Spleen (tissue), 11 donors: ENCODE measurements around the gene RAD51B. TPM values are rescaled to one million over a fixed set of nuclear protein-coding genes. Genes with fewer than 3 reads are reported as not detected.

ENCODE experiments used
- DNase-seq: peaks from one replicate; pipeline ENCODE4 v3.0.0-alpha.2; 2020
- H3K27ac ChIP-seq, 8 donors: fragments of 200-600 bp; sonication (generic) in 7 of 8; 1 replicate in 4 of 8; 2 replicates in 4 of 8; pipeline versions ENCODE4 v1.5.0 to v1.8.0; 2016 to 2021; ENCODE audit warnings: inconsistent platforms in 4 of 8, mild to moderate bottlenecking in 4 of 8, moderate library complexity in 1 of 8
- H3K27me3 ChIP-seq, 7 donors: fragments of 200-600 bp; sonication (generic) in 6 of 7; replicated peaks in 1 of 7; 1 replicate in 4 of 7; 2 replicates in 3 of 7; pipeline versions ENCODE4 v1.5.0 to v1.8.0; 2016 to 2021; ENCODE audit warnings: inconsistent platforms in 3 of 7, mild to moderate bottlenecking in 1 of 7
- H3K36me3 ChIP-seq, 6 donors: fragments of 200-600 bp; sonication (generic) in 5 of 6; 1 replicate in 4 of 6; 2 replicates in 2 of 6; pipeline versions ENCODE4 v1.5.0 to v1.8.0; 2016 to 2021; ENCODE audit warnings: inconsistent platforms in 2 of 6
- H3K4me1 ChIP-seq, 6 donors: fragments of 200-600 bp; sonication (generic) in 5 of 6; 1 replicate in 3 of 6; 2 replicates in 3 of 6; pipeline versions ENCODE4 v1.5.0 to v1.8.0; 2016 to 2021; ENCODE audit warnings: inconsistent platforms in 3 of 6
- H3K4me3 ChIP-seq, 8 donors: fragments of 200-600 bp; sonication (generic) in 7 of 8; 1 replicate in 4 of 8; 2 replicates in 4 of 8; pipeline versions ENCODE4 v1.5.0 to v1.8.0; 2016 to 2021; ENCODE audit warnings: inconsistent platforms in 4 of 8, mild to moderate bottlenecking in 4 of 8, moderate library complexity in 2 of 8
- H3K9me3 ChIP-seq, 8 donors: fragments of 200-600 bp; sonication (generic) in 7 of 8; 1 replicate in 4 of 8; 2 replicates in 4 of 8; pipeline versions ENCODE4 v1.5.0 to v1.8.0; 2016 to 2021; ENCODE audit warnings: inconsistent platforms in 4 of 8
- POLR2A ChIP-seq, 3 donors: fragments of 450-650 bp; IDR thresholded peaks; one replicate each; pipeline ENCODE4 v1.5.1; 2017; ENCODE audit warnings: antibody characterized with exemption in 3 of 3, mild to moderate bottlenecking in 1 of 3
- POLR2AphosphoS5 ChIP-seq, 3 donors: sonication (generic); formaldehyde crosslinking; IDR thresholded peaks; one replicate each; pipeline ENCODE4 v1.5.1; 2017; ENCODE audit warnings: antibody characterized with exemption in 3 of 3
- WGBS, 5 donors: extraction: QIAGEN DNeasy Blood & Tissue Kit in 3 of 5; methylation state at CpG; one replicate each; pipeline versions ENCODE4 v1.1.5 to v1.1.7; 2013 to 2018; 5-methylcytosine and 5-hydroxymethylcytosine counted together
- intact Hi-C: fragments of 100-400 bp; cut with DNase I; formaldehyde crosslinking; loops from one replicate; pipeline ENCODE4 v1.15.0; 2023; ENCODE audit warnings: low total_unique reads
- polyA plus RNA-seq, 3 donors: library from polyadenylated mRNA; stranded (reverse); fragments of 200-250 nt; gene quantifications; one replicate each; pipeline ENCODE4 v1.2.1, GENCODE V29; 2013
- total RNA-seq, 7 donors: library from RNA; depleted of rRNA in 3 of 7; stranded (reverse); fragments of >200 nt in 3 of 7; fragmentation: NEBNext Ultra II Directional in 4 of 7; extraction: Animal tissue kit (Norgen Biotek cat#: 25700) in 4 of 7; gene quantifications; one replicate each; pipeline versions ENCODE4 v1.1.0 to v1.2.1, GENCODE V29; 2016 to 2021
- TF ChIP-seq, protein P1 (sequence below), 11 experiments: fragments of 200-600 bp in 7 of 11; fragments of 450-650 bp in 4 of 11; sonication (generic) in 4 of 11; IDR thresholded peaks in 8 of 11; conservative IDR thresholded peaks in 3 of 11; 1 replicate in 7 of 11; 2 replicates in 4 of 11; pipeline versions ENCODE4 v1.4.0 to v1.8.0; 2016 to 2021; ENCODE audit warnings: antibody characterized with exemption in 11 of 11, inconsistent platforms in 4 of 11, mild to moderate bottlenecking in 1 of 11
- donor health status: healthy with polysubstance abuse.
- donor health status: DM: no; HTN: no; CAD: no; lungs with moderate emphysema.
- donor health status: DM: no; HTN: no; CAD: no.
- donor health status: Bipolar disorder and iron deficiency.
- donor health status: healthy.
- donor health status: DM: no; HTN: no; CAD: no.
- donor health status: DM: yes; HTN: yes; CAD: no.

Gene RAD51B
- total and polyA plus RNA-seq, 10 donors, result 4.2 to 43.7 (median 29.8) TPM

DNA sequence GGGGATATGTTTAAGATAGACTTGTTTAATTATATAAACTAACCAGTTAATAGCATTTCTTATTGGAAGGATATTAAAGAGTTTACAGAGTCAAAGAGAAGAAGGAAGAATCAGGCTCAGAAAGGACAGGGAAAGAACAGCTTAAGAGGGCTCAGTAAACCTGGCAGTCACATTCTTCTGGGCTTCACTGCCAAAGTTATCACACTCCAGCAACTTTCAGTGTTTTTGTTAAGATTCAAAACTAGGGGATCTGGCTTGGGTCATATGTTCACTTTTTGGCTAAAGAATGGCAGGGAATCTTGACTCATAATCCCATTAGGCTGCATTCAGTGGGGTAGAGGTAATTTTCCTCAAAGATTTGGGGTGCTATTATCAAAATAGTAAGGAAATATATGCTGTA, 312.3 kb downstream of the RAD51B start:
- H3K27me3 ChIP-seq, result no peaks in the 10 kb centered on the region
- no peaks in the 10 kb centered on the region for H3K9me3 ChIP-seq
- H3K36me3 ChIP-seq, result no peaks in the 10 kb centered on the region
- no peak overlapping the region for H3K4me3 ChIP-seq
- TF ChIP-seq, protein P1, sequence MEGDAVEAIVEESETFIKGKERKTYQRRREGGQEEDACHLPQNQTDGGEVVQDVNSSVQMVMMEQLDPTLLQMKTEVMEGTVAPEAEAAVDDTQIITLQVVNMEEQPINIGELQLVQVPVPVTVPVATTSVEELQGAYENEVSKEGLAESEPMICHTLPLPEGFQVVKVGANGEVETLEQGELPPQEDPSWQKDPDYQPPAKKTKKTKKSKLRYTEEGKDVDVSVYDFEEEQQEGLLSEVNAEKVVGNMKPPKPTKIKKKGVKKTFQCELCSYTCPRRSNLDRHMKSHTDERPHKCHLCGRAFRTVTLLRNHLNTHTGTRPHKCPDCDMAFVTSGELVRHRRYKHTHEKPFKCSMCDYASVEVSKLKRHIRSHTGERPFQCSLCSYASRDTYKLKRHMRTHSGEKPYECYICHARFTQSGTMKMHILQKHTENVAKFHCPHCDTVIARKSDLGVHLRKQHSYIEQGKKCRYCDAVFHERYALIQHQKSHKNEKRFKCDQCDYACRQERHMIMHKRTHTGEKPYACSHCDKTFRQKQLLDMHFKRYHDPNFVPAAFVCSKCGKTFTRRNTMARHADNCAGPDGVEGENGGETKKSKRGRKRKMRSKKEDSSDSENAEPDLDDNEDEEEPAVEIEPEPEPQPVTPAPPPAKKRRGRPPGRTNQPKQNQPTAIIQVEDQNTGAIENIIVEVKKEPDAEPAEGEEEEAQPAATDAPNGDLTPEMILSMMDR (IDR thresholded peaks at IDR 0.05 in 8 of 11, conservative IDR thresholded peaks at IDR 0.05 in 3 of 11), result no peak
- TF ChIP-seq POLR2AphosphoS5 (IDR thresholded peaks at IDR 0.05), result no peak
- no peak for TF ChIP-seq POLR2A (IDR thresholded peaks at IDR 0.05)
- intact Hi-C loops, result no loop called here
- no peak overlapping the region for H3K27ac ChIP-seq
- no peak for DNase-seq
- H3K4me1 ChIP-seq, result peaks cover 0 to 2% (median 0%) of the 10 kb centered on the region in 6 donors

DNA sequence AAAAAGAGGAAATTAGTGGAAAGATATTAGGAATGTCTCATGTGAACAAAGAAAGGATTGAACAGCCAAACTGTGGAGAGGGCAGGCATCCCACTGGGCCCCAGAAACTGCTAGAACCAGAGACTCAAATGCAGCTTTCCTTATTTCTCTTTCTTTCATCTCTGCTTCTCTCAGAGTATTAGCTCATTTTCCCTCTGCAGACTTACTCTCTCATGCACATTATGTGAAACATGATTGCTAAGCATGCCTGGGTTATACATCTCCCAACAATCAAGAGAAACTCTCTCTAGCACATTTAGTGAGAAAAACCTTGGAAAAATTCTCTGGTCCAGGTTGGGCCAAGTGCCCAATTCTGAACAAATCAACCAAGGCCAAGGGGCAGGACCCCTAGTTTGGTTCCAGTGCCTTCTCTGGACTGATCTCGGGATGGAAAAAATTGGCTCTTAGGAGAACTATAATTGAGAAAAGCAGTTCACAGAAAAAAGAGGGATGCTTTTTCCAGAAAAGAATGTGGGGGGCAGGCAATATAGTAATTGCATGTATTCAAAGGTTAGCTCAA, 313.1 kb downstream of the RAD51B start:
- Histone ChIP-seq H3K9me3 (no peaks in the 10 kb centered on the region), H3K36me3 (no peaks in the 10 kb centered on the region), H3K4me1 (peaks cover 0 to 2% (median 0%) of the 10 kb centered on the region in 6 donors), H3K27ac (no peak overlapping the region), H3K27me3 (no peaks in the 10 kb centered on the region), H3K4me3 (no peak overlapping the region)
- intact Hi-C loops, result no loop called here
- TF ChIP-seq, protein P1 (IDR thresholded peaks at IDR 0.05 in 8 of 11, conservative IDR thresholded peaks at IDR 0.05 in 3 of 11), result no peak
- TF ChIP-seq POLR2A (IDR thresholded peaks at IDR 0.05) (no peak), POLR2AphosphoS5 (IDR thresholded peaks at IDR 0.05) (no peak)
- DNase-seq, result no peak
- WGBS, 5 donors, result 66 to 98% (median 83%) methylated on average over 1 of the region's 1 CpG

DNA sequence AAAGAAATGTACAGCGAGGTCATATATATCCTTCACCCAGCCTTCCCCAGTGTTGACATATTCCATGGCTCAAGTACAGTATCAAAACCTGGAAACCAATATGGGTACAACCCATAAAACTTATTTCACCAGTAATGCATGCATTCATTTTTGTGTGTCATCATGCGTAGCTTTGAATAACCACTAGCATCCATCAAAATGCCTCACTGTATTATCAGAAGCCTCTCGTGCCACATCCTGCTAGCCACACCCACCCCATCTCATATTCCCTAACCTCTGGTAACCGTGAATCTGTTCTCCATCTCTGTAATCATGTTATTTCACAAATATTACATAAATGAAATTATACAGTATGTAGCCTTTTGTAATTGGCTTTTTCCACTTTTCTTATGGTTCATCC, 314.3 kb downstream of the RAD51B start:
- H3K27me3 ChIP-seq, result no peaks in the 10 kb centered on the region
- TF ChIP-seq POLR2AphosphoS5 (IDR thresholded peaks at IDR 0.05) (no peak), POLR2A (IDR thresholded peaks at IDR 0.05) (no peak)
- TF ChIP-seq, protein P1 (IDR thresholded peaks at IDR 0.05 in 8 of 11, conservative IDR thresholded peaks at IDR 0.05 in 3 of 11), result no peak
- no peak overlapping the region for H3K4me3 ChIP-seq
- 87 to 97% (median 93%) methylated on average over 4 of the region's 4 CpGs for WGBS, 5 donors
- DNase-seq, result no peak
- H3K9me3 ChIP-seq, result no peaks in the 10 kb centered on the region
- no peaks in the 10 kb centered on the region for H3K36me3 ChIP-seq
- intact Hi-C loops, result no loop called here
- peaks cover 0 to 2% (median 0%) of the 10 kb centered on the region in 6 donors for H3K4me1 ChIP-seq
- no peak overlapping the region for H3K27ac ChIP-seq

DNA sequence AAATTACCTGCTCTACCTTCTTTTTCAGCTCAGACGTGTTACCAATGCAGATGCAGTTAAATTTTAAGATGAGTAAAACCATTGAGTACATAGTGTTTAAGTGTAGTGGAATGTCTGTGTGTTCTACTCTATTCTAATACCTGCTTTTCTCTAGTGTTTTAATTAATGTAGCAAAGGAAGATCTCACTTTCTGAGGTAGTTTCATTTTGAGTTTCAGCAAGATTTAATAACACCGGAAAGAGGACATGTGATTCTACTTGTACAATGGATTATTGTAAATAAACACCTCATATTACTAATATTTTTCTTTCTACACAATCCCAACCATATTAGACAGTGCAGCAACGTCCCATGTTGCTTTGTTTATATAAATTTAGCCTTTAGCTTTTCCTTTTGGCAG, 315.4 kb downstream of the RAD51B start:
- Histone ChIP-seq H3K4me1 (peaks cover 0 to 3% (median 0%) of the 10 kb centered on the region in 6 donors), H3K27ac (no peak overlapping the region)
- intact Hi-C loops, result no loop called here

More for the DNA sequence above, 315.4 kb downstream of the RAD51B start:
- no peaks in the 10 kb centered on the region for H3K9me3 ChIP-seq
- H3K4me3 ChIP-seq, result no peak overlapping the region
- H3K36me3 ChIP-seq, result no peaks in the 10 kb centered on the region
- no peaks in the 10 kb centered on the region for H3K27me3 ChIP-seq
- TF ChIP-seq, protein P1 (IDR thresholded peaks at IDR 0.05 in 8 of 11, conservative IDR thresholded peaks at IDR 0.05 in 3 of 11), result no peak
- TF ChIP-seq POLR2AphosphoS5 (IDR thresholded peaks at IDR 0.05), result no peak
- TF ChIP-seq POLR2A (IDR thresholded peaks at IDR 0.05), result no peak
- no peak for DNase-seq
- WGBS, 5 donors, result 75 to 95% (median 81%) methylated on average over 3 of the region's 3 CpGs
